GM12878 (cell line): ENCODE data around the gene ZNF672. TPM values are rescaled to one million over a fixed set of nuclear protein-coding genes. Genes with fewer than 3 reads are reported as not detected.
A peak's percentile ranks its signal among the peaks of the same experiment; 100 is the strongest.

Experiments used
- ASH2L ChIP-seq: fragments of 300-600, 200-600 bp; sonication (generic); IDR thresholded peaks from 2 replicates; pipeline ENCODE4 v1.6.1; 2017; ENCODE audit warnings: low read depth, mild to moderate bottlenecking, borderline replicate concordance
- EP300 ChIP-seq, 2 experiments: fragments of 150-350 bp in 1 of 2; IDR thresholded peaks; 2 replicates each; pipeline ENCODE4 v1.6.1; 2011 to 2012; ENCODE audit warnings: low read depth in 2 of 2, low read length in 2 of 2, borderline replicate concordance in 1 of 2, improper control_type of control experiment in 1 of 2, inconsistent platforms in 1 of 2; ENCODE audit not compliant: control insufficient read depth in 1 of 2
- ESRRA ChIP-seq: IDR thresholded peaks from 2 replicates; pipeline ENCODE4 v1.6.1; 2012; ENCODE audit warnings: mild to moderate bottlenecking, low read length, improper control_type of control experiment
- GATAD2B ChIP-seq: fragments of 450-650 bp; conservative IDR thresholded peaks from 2 replicates; pipeline ENCODE4 v1.6.1; 2017; ENCODE audit warnings: low read depth, mild to moderate bottlenecking, moderate library complexity
- HDAC2 ChIP-seq: fragments of 200-600 bp; sonication (generic); IDR thresholded peaks from 2 replicates; pipeline ENCODE4 v1.6.1; 2017
- HDGF ChIP-seq: fragments of 450-650 bp; IDR thresholded peaks from 2 replicates; pipeline ENCODE4 v1.6.1; 2016; ENCODE audit warnings: antibody characterized with exemption
- IRF3 ChIP-seq: fragments of 450-650 bp; IDR thresholded peaks from 2 replicates; pipeline ENCODE4 v1.6.1; 2014; ENCODE audit warnings: mild to moderate bottlenecking
- JUNB ChIP-seq: IDR thresholded peaks from 2 replicates; pipeline ENCODE4 v1.6.1; 2016; ENCODE audit warnings: antibody characterized with exemption, mild to moderate bottlenecking
- KLF5 ChIP-seq: fragments of 450-650 bp; IDR thresholded peaks from 2 replicates; pipeline ENCODE4 v1.6.1; 2014; ENCODE audit warnings: mild to moderate bottlenecking; ENCODE audit not compliant: partially characterized antibody
- MYC ChIP-seq: IDR thresholded peaks from 2 replicates; pipeline ENCODE4 v1.6.1; 2011; ENCODE audit warnings: mild to moderate bottlenecking, low read length, moderate library complexity, inconsistent platforms; ENCODE audit not compliant: insufficient read depth, insufficient replicate concordance, insufficient read length, severe bottlenecking
- NFXL1 ChIP-seq: fragments of 450-650 bp; IDR thresholded peaks from 2 replicates; pipeline ENCODE4 v1.6.1; 2017; ENCODE audit warnings: antibody characterized with exemption, mild to moderate bottlenecking, borderline replicate concordance
- NRF1 ChIP-seq: conservative IDR thresholded peaks from 2 replicates; pipeline ENCODE4 v1.6.1; 2011; ENCODE audit warnings: mild to moderate bottlenecking, low read depth, low read length, improper control_type of control experiment
- PAX5 ChIP-seq: IDR thresholded peaks from 2 replicates; pipeline ENCODE4 v1.6.1; 2011; ENCODE audit warnings: low read depth, low read length, borderline replicate concordance
- SP1 ChIP-seq: IDR thresholded peaks from one replicate; pipeline ENCODE4 v1.6.1; 2011; ENCODE audit warnings: low read depth, low read length
- SUZ12 ChIP-seq: fragments of 200-600 bp; sonication (generic); IDR thresholded peaks from one replicate; pipeline ENCODE4 v1.6.1; 2018; ENCODE audit warnings: antibody characterized with exemption, mild to moderate bottlenecking; ENCODE audit not compliant: unreplicated experiment
- YBX1 ChIP-seq: fragments of 450-650 bp; IDR thresholded peaks from 2 replicates; pipeline ENCODE4 v1.6.1; 2016; ENCODE audit warnings: antibody characterized with exemption
- ZBTB40 ChIP-seq: fragments of 450-650 bp; IDR thresholded peaks from 2 replicates; pipeline ENCODE4 v1.6.1; 2016; ENCODE audit warnings: mild to moderate bottlenecking, moderate library complexity, borderline replicate concordance
- ZNF207 ChIP-seq: fragments of 450-650 bp; IDR thresholded peaks from 2 replicates; pipeline ENCODE4 v1.6.1; 2014; ENCODE audit warnings: antibody characterized with exemption, mild to moderate bottlenecking, borderline replicate concordance
- ZSCAN29 ChIP-seq: fragments of 450-650 bp; IDR thresholded peaks from 2 replicates; pipeline ENCODE4 v1.6.1; 2017; ENCODE audit warnings: mild to moderate bottlenecking, moderate library complexity
- polyA plus RNA-seq, 11 experiments: library from polyadenylated mRNA; depleted of rRNA in 4 of 11; unstranded in 6 of 11; stranded (reverse) in 5 of 11; fragments of >200 nt; fragmentation: Nextera tagmentation in 4 of 11; fragmentation: Illumina TruSeq in 1 of 11; extraction: Ambion mirVana in 4 of 11; extraction: Trizol in 1 of 11; gene quantifications; 1 replicate in 1 of 11; 2 replicates in 10 of 11; pipeline versions ENCODE4 v1.2.1 to v1.2.3, GENCODE V29; 2011 to 2016; ENCODE audit warnings: inconsistent platforms in 2 of 11, missing spikeins in 2 of 11, low read depth in 1 of 11
- total RNA-seq, 4 experiments: library from RNA; depleted of rRNA in 3 of 4; stranded (reverse); fragments of >200 nt in 3 of 4; fragmentation: Illumina TruSeq in 1 of 4; extraction: Trizol in 1 of 4; gene quantifications; 2 replicates each; pipeline versions ENCODE4 v1.2.1 to v1.2.3, GENCODE V29; 2013 to 2021
- TF ChIP-seq, protein P1 (sequence below): fragments of 450-650 bp; IDR thresholded peaks from 2 replicates; pipeline ENCODE4 v1.6.1; 2017; ENCODE audit warnings: mild to moderate bottlenecking, moderate library complexity
- TF ChIP-seq, protein P2 (sequence below): IDR thresholded peaks from 2 replicates; pipeline ENCODE4 v1.6.1; 2011; ENCODE audit warnings: mild to moderate bottlenecking, low read depth, low read length, moderate library complexity; ENCODE audit not compliant: insufficient replicate concordance

The ZNF672 gene
- total and polyA plus RNA-seq, 10 of the 15 experiments (the other 5 are each of a cell fraction or from before 2014, with no cell fraction given) = 2.9 to 51.3 (median 39.8) TPM

DNA sequence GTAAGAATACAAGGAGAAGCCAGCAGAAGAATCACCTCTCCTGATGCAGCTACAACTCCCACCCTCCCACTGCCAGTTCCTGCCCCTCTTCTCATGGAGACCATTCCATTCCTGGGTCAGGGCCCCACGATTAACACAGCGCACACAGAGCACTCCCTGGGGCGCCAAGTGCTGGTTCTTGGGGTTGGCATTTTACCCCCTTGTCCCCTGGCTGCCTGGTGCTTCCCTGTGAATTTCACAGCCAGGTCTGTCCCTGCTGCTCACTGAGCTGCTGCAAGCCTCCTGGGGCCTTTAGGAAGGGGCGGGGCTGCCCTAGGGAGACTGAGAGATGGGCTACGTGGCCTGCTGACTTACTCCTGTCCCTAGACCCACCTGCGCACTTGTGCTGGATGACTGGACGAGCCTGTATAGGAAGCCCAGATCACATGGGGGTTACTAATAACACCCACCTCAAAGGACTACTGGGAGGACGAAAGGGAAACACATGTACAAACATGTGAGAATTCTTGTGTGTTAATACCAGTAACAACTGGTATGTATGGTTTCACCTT, 4.8 kb downstream of the ZNF672 start (continued):
- TF ChIP-seq, protein P1, sequence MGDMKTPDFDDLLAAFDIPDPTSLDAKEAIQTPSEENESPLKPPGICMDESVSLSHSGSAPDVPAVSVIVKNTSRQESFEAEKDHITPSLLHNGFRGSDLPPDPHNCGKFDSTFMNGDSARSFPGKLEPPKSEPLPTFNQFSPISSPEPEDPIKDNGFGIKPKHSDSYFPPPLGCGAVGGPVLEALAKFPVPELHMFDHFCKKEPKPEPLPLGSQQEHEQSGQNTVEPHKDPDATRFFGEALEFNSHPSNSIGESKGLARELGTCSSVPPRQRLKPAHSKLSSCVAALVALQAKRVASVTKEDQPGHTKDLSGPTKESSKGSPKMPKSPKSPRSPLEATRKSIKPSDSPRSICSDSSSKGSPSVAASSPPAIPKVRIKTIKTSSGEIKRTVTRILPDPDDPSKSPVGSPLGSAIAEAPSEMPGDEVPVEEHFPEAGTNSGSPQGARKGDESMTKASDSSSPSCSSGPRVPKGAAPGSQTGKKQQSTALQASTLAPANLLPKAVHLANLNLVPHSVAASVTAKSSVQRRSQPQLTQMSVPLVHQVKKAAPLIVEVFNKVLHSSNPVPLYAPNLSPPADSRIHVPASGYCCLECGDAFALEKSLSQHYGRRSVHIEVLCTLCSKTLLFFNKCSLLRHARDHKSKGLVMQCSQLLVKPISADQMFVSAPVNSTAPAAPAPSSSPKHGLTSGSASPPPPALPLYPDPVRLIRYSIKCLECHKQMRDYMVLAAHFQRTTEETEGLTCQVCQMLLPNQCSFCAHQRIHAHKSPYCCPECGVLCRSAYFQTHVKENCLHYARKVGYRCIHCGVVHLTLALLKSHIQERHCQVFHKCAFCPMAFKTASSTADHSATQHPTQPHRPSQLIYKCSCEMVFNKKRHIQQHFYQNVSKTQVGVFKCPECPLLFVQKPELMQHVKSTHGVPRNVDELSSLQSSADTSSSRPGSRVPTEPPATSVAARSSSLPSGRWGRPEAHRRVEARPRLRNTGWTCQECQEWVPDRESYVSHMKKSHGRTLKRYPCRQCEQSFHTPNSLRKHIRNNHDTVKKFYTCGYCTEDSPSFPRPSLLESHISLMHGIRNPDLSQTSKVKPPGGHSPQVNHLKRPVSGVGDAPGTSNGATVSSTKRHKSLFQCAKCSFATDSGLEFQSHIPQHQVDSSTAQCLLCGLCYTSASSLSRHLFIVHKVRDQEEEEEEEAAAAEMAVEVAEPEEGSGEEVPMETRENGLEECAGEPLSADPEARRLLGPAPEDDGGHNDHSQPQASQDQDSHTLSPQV = no peak
- no peak for TF ChIP-seq YBX1
- peak; percentile 9; the same call in 1 of the 2 replicates for TF ChIP-seq ZBTB40
- no peak for TF ChIP-seq IRF3
- no peak for TF ChIP-seq HDGF
- no peak for TF ChIP-seq ZNF207
- no peak for TF ChIP-seq ASH2L
- 0 out of 4 replicates have a peak, but pooled peaks have one; percentile 17 to 67 for TF ChIP-seq EP300 (IDR thresholded peaks at IDR 0.05; ENCODE audit: borderline replicate concordance in 1 of 2, control insufficient read depth in 1 of 2, low read depth in 2 of 2, low read length in 2 of 2)
- no peak for TF ChIP-seq KLF5
- TF ChIP-seq SP1 = peak; percentile 23
- TF ChIP-seq MYC = no peak
- TF ChIP-seq NRF1 = no peak
- peak; percentile 48; the same call in 1 of the 2 replicates for TF ChIP-seq GATAD2B
- TF ChIP-seq JUNB = 0 out of 2 replicates have a peak, but pooled peaks have one; percentile 26
- TF ChIP-seq NFXL1 = no peak
- TF ChIP-seq ESRRA = no peak
- no peak for TF ChIP-seq PAX5
- TF ChIP-seq ZSCAN29 = no peak
- TF ChIP-seq HDAC2 = no peak
- TF ChIP-seq, protein P2, sequence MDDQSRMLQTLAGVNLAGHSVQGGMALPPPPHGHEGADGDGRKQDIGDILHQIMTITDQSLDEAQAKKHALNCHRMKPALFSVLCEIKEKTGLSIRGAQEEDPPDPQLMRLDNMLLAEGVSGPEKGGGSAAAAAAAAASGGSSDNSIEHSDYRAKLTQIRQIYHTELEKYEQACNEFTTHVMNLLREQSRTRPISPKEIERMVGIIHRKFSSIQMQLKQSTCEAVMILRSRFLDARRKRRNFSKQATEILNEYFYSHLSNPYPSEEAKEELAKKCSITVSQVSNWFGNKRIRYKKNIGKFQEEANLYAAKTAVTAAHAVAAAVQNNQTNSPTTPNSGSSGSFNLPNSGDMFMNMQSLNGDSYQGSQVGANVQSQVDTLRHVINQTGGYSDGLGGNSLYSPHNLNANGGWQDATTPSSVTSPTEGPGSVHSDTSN = no peak
- TF ChIP-seq SUZ12 = no peak
